Upper lobe of left lung (tissue), 6 donors: ENCODE data around the gene OR51L1. TPM values are rescaled to one million over a fixed set of nuclear protein-coding genes. Genes with fewer than 3 reads are reported as not detected.
A peak's percentile ranks its signal among the peaks of the same experiment; 100 is the strongest.

ENCODE experiments used
- ATAC-seq, 2 donors: fragments of 200-7000 bp; cut with Tn5 transposase; one replicate each; pipeline ENCODE4 v1.9.1; 2022; ENCODE audit warnings: mild to moderate bottlenecking in 2 of 2, moderate library complexity in 2 of 2; ENCODE audit not compliant: low FRiP score in 2 of 2
- DNase-seq, 2 donors: peaks; one replicate each; pipeline ENCODE4 v3.0.0-alpha.2; 2019 to 2020
- H3K27ac ChIP-seq, 4 donors: fragments of 200-600 bp; sonication (generic); one replicate each; pipeline ENCODE4 v1.5.1; 2016 to 2019
- H3K27me3 ChIP-seq, 4 donors: fragments of 200-600 bp; sonication (generic); one replicate each; pipeline ENCODE4 v1.5.1; 2017 to 2019
- H3K36me3 ChIP-seq, 4 donors: fragments of 200-600 bp; sonication (generic); one replicate each; pipeline ENCODE4 v1.5.1; 2016 to 2019
- H3K4me1 ChIP-seq, 4 donors: fragments of 200-600 bp; sonication (generic); one replicate each; pipeline ENCODE4 v1.5.1; 2018 to 2019
- H3K4me3 ChIP-seq, 4 donors: fragments of 200-600 bp; sonication (generic); one replicate each; pipeline ENCODE4 v1.5.1; 2017 to 2019; ENCODE audit warnings: mild to moderate bottlenecking in 2 of 4, moderate library complexity in 1 of 4
- H3K9me3 ChIP-seq, 4 donors: fragments of 200-600 bp; sonication (generic); one replicate each; pipeline ENCODE4 v1.5.1; 2018 to 2019
- EP300 ChIP-seq, 4 donors: sonication (generic); formaldehyde crosslinking; IDR thresholded peaks; one replicate each; pipeline ENCODE4 v1.5.1; 2017; ENCODE audit warnings: antibody characterized with exemption in 4 of 4, control low read depth in 2 of 4
- POLR2A ChIP-seq, 4 donors: fragments of 450-650 bp; IDR thresholded peaks; one replicate each; pipeline ENCODE4 v1.5.1; 2016 to 2017; ENCODE audit warnings: antibody characterized with exemption in 4 of 4, mild to moderate bottlenecking in 2 of 4
- POLR2AphosphoS5 ChIP-seq, 2 donors: sonication (generic); formaldehyde crosslinking; IDR thresholded peaks; one replicate each; pipeline ENCODE4 v1.5.1; 2017; ENCODE audit warnings: antibody characterized with exemption in 2 of 2
- WGBS, 2 donors: methylation state at CpG; one replicate each; pipeline ENCODE4 v1.1.5; 2017 to 2018; 5-methylcytosine and 5-hydroxymethylcytosine counted together
- total RNA-seq, 6 donors: library from RNA; depleted of rRNA in 4 of 6; stranded (reverse); fragments of >200 nt in 4 of 6; gene quantifications; one replicate each; pipeline versions ENCODE4 v1.1.0 to v1.2.1, GENCODE V29; 2016 to 2021
- TF ChIP-seq, protein P1 (sequence below), 6 experiments: fragments of 450-650 bp in 4 of 6; fragments of 200-600 bp in 2 of 6; sonication (generic) in 2 of 6; IDR thresholded peaks; one replicate each; pipeline ENCODE4 v1.5.1; 2016 to 2019; ENCODE audit warnings: antibody characterized with exemption in 6 of 6
- donor health status: DM: no; HTN: no; CAD: no; lungs with moderate emphysema.
- donor health status: DM: no; HTN: yes; CAD: no; lungs with severe emphysema.

The OR51L1 gene
- total RNA-seq, 6 donors from 2014 or later, result not detected

- TF ChIP-seq POLR2A (IDR thresholded peaks at IDR 0.05) (no peak), EP300 (IDR thresholded peaks at IDR 0.05) (no peak), POLR2AphosphoS5 (IDR thresholded peaks at IDR 0.05) (no peak)
- TF ChIP-seq, protein P1, sequence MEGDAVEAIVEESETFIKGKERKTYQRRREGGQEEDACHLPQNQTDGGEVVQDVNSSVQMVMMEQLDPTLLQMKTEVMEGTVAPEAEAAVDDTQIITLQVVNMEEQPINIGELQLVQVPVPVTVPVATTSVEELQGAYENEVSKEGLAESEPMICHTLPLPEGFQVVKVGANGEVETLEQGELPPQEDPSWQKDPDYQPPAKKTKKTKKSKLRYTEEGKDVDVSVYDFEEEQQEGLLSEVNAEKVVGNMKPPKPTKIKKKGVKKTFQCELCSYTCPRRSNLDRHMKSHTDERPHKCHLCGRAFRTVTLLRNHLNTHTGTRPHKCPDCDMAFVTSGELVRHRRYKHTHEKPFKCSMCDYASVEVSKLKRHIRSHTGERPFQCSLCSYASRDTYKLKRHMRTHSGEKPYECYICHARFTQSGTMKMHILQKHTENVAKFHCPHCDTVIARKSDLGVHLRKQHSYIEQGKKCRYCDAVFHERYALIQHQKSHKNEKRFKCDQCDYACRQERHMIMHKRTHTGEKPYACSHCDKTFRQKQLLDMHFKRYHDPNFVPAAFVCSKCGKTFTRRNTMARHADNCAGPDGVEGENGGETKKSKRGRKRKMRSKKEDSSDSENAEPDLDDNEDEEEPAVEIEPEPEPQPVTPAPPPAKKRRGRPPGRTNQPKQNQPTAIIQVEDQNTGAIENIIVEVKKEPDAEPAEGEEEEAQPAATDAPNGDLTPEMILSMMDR (IDR thresholded peaks at IDR 0.05), result no peak
- 41 to 62% methylated on average over 1 of the region's 1 CpG for WGBS, 2 donors
These were observed 31.8 kb upstream of the OR51L1 start for GRCh38 chr11:4962816-4963215.

GRCh38 chr11:4975436-4975835 lies 19.2 kb upstream of the OR51L1 start:
- DNase-seq (no peak), ATAC-seq (no peak)
- H3K9me3 ChIP-seq, result no peaks in the 10 kb centered on the region
- H3K4me3 ChIP-seq, result no peak overlapping the region
- H3K4me1 ChIP-seq, result no peaks in the 10 kb centered on the region
- no peak overlapping the region for H3K27ac ChIP-seq
- no peaks in the 10 kb centered on the region for H3K36me3 ChIP-seq
- WGBS, 2 donors, result 76 to 81% methylated on average over 5 of the region's 5 CpGs
- TF ChIP-seq, protein P1 (IDR thresholded peaks at IDR 0.05), result no peak
- TF ChIP-seq POLR2AphosphoS5 (IDR thresholded peaks at IDR 0.05) (no peak), POLR2A (IDR thresholded peaks at IDR 0.05) (no peak), EP300 (IDR thresholded peaks at IDR 0.05) (no peak)
- H3K27me3 ChIP-seq, result no peaks in the 10 kb centered on the region

More at GRCh38 chr11:4962816-4963215, 31.8 kb upstream of the OR51L1 start:
- Histone ChIP-seq H3K27me3 (no peaks in the 10 kb centered on the region), H3K4me1 (no peaks in the 10 kb centered on the region), H3K27ac (no peak overlapping the region), H3K36me3 (no peaks in the 10 kb centered on the region), H3K9me3 (no peaks in the 10 kb centered on the region), H3K4me3 (no peak overlapping the region)
- ATAC-seq, result no peak
- no peak for DNase-seq

- Histone ChIP-seq H3K9me3 (no peaks in the 10 kb centered on the region), H3K27me3 (no peaks in the 10 kb centered on the region), H3K4me3 (no peak overlapping the region), H3K4me1 (no peaks in the 10 kb centered on the region), H3K36me3 (no peaks in the 10 kb centered on the region), H3K27ac (no peak overlapping the region)
- DNase-seq (no peak), ATAC-seq (no peak)
- TF ChIP-seq, protein P1 (IDR thresholded peaks at IDR 0.05), result no peak
- TF ChIP-seq POLR2A (IDR thresholded peaks at IDR 0.05) (no peak), POLR2AphosphoS5 (IDR thresholded peaks at IDR 0.05) (no peak), EP300 (IDR thresholded peaks at IDR 0.05) (no peak)
- WGBS, 2 donors, result 51 to 64% methylated on average over 3 of the region's 3 CpGs
These were observed 15.6 kb upstream of the OR51L1 start for GRCh38 chr11:4979036-4979435.

DNA sequence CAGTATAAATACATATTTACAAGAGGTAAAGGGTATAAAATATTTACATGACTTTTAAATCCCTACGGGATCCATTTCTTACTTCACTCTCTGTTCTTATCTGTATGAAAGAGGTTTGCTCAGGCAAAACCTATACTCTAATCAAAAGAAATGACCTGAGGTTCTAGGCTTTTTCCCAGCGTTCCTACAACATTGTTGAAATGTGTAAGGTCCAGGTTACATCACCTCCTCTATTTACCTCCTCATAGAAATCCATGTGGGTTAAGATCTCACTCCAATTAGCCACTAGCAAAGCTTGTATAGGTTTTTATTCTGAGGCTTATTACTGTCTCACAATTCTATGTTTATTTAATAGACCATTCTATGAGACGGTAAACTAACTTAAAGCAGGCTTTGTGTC lies 12.0 kb upstream of the OR51L1 start:
- H3K27me3 ChIP-seq, result no peaks in the 10 kb centered on the region
- ATAC-seq (no peak), DNase-seq (no peak)
- H3K36me3 ChIP-seq, result no peaks in the 10 kb centered on the region
- 62 to 69% methylated on average over 3 of the region's 3 CpGs for whole genome bisulfite sequencing, 2 donors
- TF ChIP-seq EP300 (IDR thresholded peaks at IDR 0.05), result no peak
- H3K4me1 ChIP-seq, result no peaks in the 10 kb centered on the region
- no peak overlapping the region for H3K4me3 ChIP-seq
- no peak overlapping the region for H3K27ac ChIP-seq
- no peaks in the 10 kb centered on the region for H3K9me3 ChIP-seq

DNA sequence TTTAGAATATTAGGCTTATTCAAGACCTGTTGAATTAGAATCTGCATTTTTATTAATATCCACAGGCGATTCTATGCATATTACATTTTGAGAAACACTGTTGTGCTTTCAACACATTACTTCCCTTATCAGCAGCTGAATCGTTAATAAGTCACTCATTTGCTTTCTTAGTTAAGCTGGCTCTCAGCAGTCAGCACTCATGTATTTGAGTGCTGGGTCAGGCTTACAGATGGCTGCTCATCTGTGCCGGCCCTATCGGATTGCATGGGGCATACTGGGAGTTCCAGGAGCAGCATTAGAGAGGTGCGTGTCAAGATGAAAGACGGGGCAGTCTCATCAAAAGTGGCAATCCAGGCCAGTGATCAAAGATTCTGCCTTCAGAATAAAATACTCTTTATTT lies 10.8 kb upstream of the OR51L1 start:
- TF ChIP-seq, protein P1 (IDR thresholded peaks at IDR 0.05), result no peak
- Histone ChIP-seq H3K9me3 (no peaks in the 10 kb centered on the region), H3K27me3 (no peaks in the 10 kb centered on the region), H3K4me3 (no peak overlapping the region), H3K4me1 (no peaks in the 10 kb centered on the region), H3K36me3 (no peaks in the 10 kb centered on the region), H3K27ac (no peak overlapping the region)
- 48 to 70% methylated on average over 6 of the region's 6 CpGs for WGBS, 2 donors
- peak in 1 of 2 donors; percentile 43 for ATAC-seq
- peak in 1 of 2 donors; percentile 47 for DNase-seq
